ENCODE measurements around the gene TRIM47.
A peak's percentile ranks its signal among the peaks of the same experiment; 100 is the strongest.

The TRIM47 gene

GRCh38 chr17:75845058-75845711 is 33.2 kb downstream of the TRIM47 start:
- DNase-seq, result peak; percentile 67

GRCh38 chr17:75844530-75845057 is 33.8 kb downstream of the TRIM47 start:
- DNase-seq, result no peak

- DNase-seq, result peak; percentile 68
These were observed 34.5 kb downstream of the TRIM47 start, which contains the start of gene UNC13D for GRCh38 chr17:75843577-75844529. Gene UNC13D, minus strand, starts transcription at chr17:75844404. Its CDS starts 67 bp downstream, at chr17:75844337.

DNA sequence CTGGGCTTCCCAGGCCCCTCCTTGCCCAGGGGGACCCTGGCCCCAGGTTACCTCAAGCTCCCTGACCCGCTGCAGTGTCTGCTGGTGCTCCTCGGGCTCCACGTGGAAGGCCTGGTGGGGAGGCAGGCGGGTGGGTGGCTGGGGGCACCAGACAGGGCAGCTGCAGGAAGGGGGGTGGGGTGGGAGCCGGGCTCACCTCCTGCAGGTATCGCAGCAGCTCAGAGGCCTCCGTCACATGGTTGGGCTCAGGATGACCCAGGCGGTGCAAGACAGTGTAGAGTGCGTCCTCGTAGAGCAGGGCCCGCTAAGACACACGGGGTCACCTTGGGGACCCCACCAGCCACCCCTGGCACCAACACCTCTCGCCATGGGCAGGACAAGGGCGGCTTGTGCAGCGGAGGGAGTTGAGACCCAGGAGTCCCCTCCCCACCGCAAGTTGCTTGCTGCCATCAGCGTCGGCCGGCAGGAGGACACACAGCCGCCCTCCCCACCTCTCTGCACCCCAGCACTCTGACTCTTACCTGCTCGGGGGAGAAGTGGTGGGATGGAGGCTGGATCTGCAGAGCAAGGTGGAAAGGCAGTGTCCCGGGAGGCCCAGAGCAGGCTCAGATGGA is 35.3 kb downstream of the TRIM47 start:
- peak; percentile 48 for DNase-seq

- no peak for DNase-seq
These were observed 36.0 kb downstream of the TRIM47 start for GRCh38 chr17:75842411-75842810.

GRCh38 chr17:75840799-75841164 is 37.6 kb downstream of the TRIM47 start:
- no peak for DNase-seq

GRCh38 chr17:75839942-75840798 is 38.2 kb downstream of the TRIM47 start:
- no peak for DNase-seq

GRCh38 chr17:75838410-75838809 is 40.0 kb downstream of the TRIM47 start:
- DNase-seq, result no peak

GRCh38 chr17:75837899-75838298 is 40.5 kb downstream of the TRIM47 start:
- DNase-seq, result no peak

DNA sequence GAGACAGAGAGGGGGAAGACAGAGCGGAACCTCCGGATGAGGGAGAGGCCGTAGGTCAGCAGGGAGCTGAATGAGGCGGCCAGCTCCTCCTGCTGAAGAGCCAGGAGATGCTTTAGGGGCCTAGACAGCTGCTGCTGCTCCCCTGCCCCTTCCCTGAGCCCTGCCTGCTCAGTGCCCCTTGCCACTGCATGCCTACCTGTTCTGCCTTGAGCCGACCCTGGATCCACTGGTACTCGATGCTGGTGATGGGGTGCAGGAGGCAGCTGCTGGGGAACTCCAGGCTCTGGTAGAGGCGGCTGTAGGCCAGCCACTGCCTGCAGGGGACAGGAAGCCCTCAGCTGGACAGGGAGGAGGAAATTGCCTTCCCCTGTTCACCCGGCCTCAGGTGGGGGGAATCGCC is 41.8 kb downstream of the TRIM47 start:
- no peak for DNase-seq

DNA sequence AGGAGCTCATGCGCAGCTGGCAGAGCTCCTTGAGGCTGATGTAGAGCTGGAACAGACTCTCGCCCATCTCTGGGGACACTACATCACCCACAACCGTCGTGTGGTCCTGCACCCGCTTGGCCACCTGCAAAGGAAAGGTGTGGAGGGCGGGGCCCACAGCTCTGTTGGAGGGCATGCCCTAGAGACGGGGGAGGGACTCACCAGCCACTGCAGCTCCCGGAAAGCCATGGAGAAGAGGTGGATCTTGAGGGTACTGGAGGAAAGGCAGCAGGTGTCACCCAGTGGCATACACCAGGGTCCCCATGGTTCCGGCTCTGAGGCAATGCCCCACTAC is 42.8 kb downstream of the TRIM47 start:
- DNase-seq, result no peak

DNA sequence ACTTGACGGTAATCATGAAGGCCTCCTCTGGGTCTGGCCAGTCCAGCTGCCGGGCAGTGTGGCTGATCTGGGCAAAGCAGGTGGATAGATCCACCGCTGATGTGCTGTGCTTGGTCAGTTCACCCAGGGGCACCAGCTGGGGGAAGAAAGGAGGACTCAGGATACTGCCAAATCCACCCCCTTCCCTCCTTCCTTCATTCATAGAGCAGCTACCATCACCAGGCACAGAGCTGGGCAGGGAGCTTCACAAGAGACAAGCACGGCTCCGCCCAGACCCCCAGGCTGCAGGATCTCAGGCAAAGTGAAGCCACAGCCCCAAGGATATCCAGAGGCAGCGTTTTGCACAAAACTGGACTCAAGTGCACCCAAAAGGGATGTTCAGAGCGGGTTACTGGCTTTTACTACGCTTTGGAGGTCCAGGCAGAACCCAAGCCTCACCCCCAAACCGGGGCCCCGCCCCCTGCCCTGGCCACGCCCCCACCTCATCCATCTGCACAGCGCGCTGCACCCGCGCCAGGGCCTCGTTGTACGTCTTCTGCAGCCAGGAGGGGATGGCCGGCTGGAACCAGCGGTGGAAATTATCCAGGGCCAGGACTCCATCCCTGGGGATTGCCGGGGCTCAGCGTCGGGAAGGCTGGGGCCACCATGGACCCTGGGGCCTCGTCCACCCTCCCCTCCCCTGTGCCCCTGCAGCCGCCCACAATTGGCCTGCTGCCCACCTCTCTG is 43.3 kb downstream of the TRIM47 start:
- no peak for DNase-seq

DNA sequence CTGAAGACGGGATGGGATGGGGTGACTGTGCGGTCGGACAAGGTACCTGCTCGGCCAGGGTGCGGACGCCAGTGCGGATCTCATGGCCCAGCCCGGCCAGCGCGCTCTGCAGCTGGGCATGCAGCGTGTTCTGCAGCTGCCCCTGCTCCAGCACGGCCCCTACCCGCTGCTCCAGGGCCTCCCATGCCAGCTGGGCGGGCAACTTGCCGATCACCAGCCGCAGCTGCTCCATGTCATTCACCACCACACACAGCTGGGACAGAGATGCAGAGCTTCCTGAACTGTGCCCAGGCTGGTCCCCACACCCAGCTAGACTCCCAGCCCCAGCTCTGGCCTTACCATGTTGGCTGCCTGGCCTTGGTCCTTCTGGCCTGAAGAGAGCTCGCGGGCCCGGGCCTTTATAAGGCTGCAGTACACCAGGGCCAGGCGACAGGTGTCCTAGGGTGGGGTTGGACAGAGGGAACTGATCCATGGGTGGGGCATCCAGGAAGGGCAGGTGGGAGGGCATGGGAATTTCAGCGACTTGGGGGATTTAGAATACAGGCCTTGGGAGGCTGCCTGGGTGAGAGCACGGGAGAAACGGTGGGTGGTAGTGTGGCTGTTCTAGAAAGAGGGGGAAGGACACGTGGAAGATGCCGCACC is 44.0 kb downstream of the TRIM47 start:
- no peak for DNase-seq

- DNase-seq, result peak; percentile 37
These were observed 45.6 kb downstream of the TRIM47 start for GRCh38 chr17:75832652-75833400.

- peak; percentile 45 for DNase-seq
These were observed 46.2 kb downstream of the TRIM47 start for GRCh38 chr17:75832164-75832651.

GRCh38 chr17:75831032-75831571 is 47.3 kb downstream of the TRIM47 start:
- no peak for DNase-seq

- DNase-seq, result peak; percentile 57
These were observed 48.0 kb downstream of the TRIM47 start for GRCh38 chr17:75830164-75831031.

DNA sequence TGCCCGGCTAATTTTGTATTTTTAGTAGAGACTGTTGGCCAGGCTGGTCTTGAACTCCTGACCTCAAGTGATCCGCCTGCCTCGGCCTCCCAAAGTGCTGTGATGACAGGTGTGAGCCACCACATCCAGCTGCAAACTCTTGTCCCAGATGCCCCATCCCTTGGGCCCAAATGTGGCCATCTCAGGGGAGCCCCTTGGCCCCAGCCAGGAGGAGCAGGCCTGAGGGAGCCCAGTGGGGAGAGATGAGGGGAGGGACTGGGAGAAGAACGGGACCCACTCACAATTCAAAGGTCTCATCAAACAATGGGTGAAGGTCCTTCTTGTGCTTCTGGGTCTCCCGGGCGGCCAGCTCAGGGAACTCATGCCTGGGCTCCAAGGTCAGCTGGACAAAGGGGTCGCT is 48.6 kb downstream of the TRIM47 start:
- DNase-seq, result no peak

DNA sequence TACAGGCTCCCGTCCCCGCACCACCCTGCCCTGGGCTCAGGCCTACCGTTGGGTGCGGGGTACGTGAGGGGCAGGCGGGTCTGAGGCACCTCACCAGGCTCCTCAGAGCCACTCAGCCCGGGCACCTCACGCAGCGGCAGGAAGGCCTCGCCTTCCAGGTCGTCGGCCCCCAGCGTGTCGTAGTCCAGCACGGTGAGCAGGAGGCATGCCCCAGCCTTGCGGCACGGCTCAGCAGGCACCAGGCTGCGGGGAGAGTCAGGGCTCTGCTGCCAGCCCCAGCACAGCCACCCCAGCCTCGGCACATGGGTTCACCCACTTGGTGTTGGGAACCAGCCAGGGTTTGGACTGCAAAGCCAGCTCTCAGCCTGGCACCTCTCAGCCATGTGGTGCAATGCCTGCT is 49.6 kb downstream of the TRIM47 start:
- DNase-seq, result no peak
